Lung (tissue), 12 donors: ENCODE results near the gene PCDHA2. TPM values are rescaled to one million over a fixed set of nuclear protein-coding genes. Genes with fewer than 3 reads are reported as not detected.
"Not testable (repeated sequence)": the region's sequence is repeated elsewhere in the genome, so short reads cannot be mapped to it uniquely, and the experiment has no call there.

Source experiments
- ATAC-seq: fragments of 200-7000 bp; cut with Tn5 transposase; one replicate; pipeline ENCODE4 v1.9.1; 2020; ENCODE audit warnings: moderate number of reproducible peaks; ENCODE audit not compliant: insufficient read depth, low FRiP score
- DNase-seq, 3 donors: peaks; one replicate each; pipeline ENCODE4 v3.0.0-alpha.2; 2013 to 2017
- H3K27ac ChIP-seq, 2 donors: one replicate each; pipeline ENCODE4 v1.5.1; 2013; ENCODE audit warnings: mild to moderate bottlenecking in 2 of 2, moderate library complexity in 2 of 2, control low read depth in 1 of 2, inconsistent platforms in 1 of 2, low read depth in 1 of 2, low read length in 1 of 2
- H3K27me3 ChIP-seq, 3 donors: one replicate each; pipeline ENCODE4 v1.5.1; 2013; ENCODE audit warnings: low read length in 2 of 3; ENCODE audit not compliant: control insufficient read depth in 3 of 3, insufficient read depth in 3 of 3
- H3K36me3 ChIP-seq, 4 donors: one replicate each; pipeline ENCODE4 v1.5.1; 2013; ENCODE audit warnings: low read length in 4 of 4, mild to moderate bottlenecking in 1 of 4, moderate library complexity in 1 of 4; ENCODE audit not compliant: control insufficient read depth in 4 of 4, insufficient read depth in 4 of 4
- H3K4me1 ChIP-seq, 5 donors: one replicate each; pipeline ENCODE4 v1.5.1; 2013; ENCODE audit warnings: low read length in 5 of 5, mild to moderate bottlenecking in 2 of 5, moderate library complexity in 1 of 5; ENCODE audit not compliant: control insufficient read depth in 5 of 5, insufficient read depth in 5 of 5
- H3K4me3 ChIP-seq: one replicate; pipeline ENCODE4 v1.5.1; 2013; ENCODE audit warnings: mild to moderate bottlenecking, control low read depth, moderate library complexity
- H3K9ac ChIP-seq, 2 donors: one replicate each; pipeline ENCODE4 v1.5.1; 2013; ENCODE audit warnings: low read length in 2 of 2, control low read depth in 1 of 2; ENCODE audit not compliant: insufficient read depth in 1 of 2
- H3K9me3 ChIP-seq, 4 donors: one replicate each; pipeline ENCODE4 v1.5.1; 2013; ENCODE audit warnings: low read length in 3 of 4, mild to moderate bottlenecking in 1 of 4, moderate library complexity in 1 of 4; ENCODE audit not compliant: control insufficient read depth in 4 of 4, insufficient read depth in 3 of 4
- CTCF ChIP-seq: IDR thresholded peaks from 2 replicates; pipeline ENCODE4 v1.5.1; 2012; ENCODE audit warnings: mild to moderate bottlenecking; ENCODE audit errors: control extremely low read depth, extremely low read depth
- WGBS, 2 donors: extraction: QIAGEN DNeasy Blood & Tissue Kit; methylation state at CpG; one replicate each; pipeline ENCODE4 v1.1.7; 2013; 5-methylcytosine and 5-hydroxymethylcytosine counted together
- polyA plus RNA-seq, 2 donors: library from polyadenylated mRNA; stranded (reverse); fragments of 200-250 nt; gene quantifications; one replicate each; pipeline ENCODE4 v1.2.1, GENCODE V29; 2013
- total RNA-seq, 2 donors: library from RNA; depleted of rRNA in 1 of 2; stranded (reverse); fragments of >200 nt in 1 of 2; gene quantifications; one replicate each; pipeline ENCODE4 v1.2.1, GENCODE V29; 2014 to 2021
- donor health status: control.
- donor health status: control.
- donor health status: Bipolar disorder and iron deficiency.
- donor health status: healthy.
- donor health status: DM: yes; HTN: yes; CAD: no.

Gene PCDHA2
- total and polyA plus RNA-seq, 4 donors = 0.02 to 0.43 (median 0.15) TPM; not detected in 1

- H3K36me3 ChIP-seq = no peaks in the 10 kb centered on the region
- H3K4me1 ChIP-seq = no peaks in the 10 kb centered on the region
- peaks cover 2 to 40% (median 26%) of the 10 kb centered on the region in 4 donors for H3K9me3 ChIP-seq
- 85 to 88% methylated on average over 4 of the region's 4 CpGs for WGBS, 2 donors
- no peak for TF ChIP-seq CTCF
- ATAC-seq (no peak), DNase-seq (no peak)
- H3K27me3 ChIP-seq = no peaks in the 10 kb centered on the region
- H3K4me3 ChIP-seq = no peak overlapping the region
- no peak overlapping the region for H3K9ac ChIP-seq
- H3K27ac ChIP-seq = no peak overlapping the region
Observed at GRCh38 chr5:140767444-140767843, 27.2 kb upstream of the PCDHA2 start.

GRCh38 chr5:140780512-140780911 lies 14.1 kb upstream of the PCDHA2 start:
- Histone ChIP-seq H3K4me3 (no peak overlapping the region), H3K36me3 (no peaks in the 10 kb centered on the region), H3K27ac (no peak overlapping the region), H3K9ac (no peak overlapping the region), H3K4me1 (no peaks in the 10 kb centered on the region), H3K27me3 (no peaks in the 10 kb centered on the region), H3K9me3 (peaks cover 0 to 32% (median 25%) of the 10 kb centered on the region in 4 donors)
- no peak for TF ChIP-seq CTCF
- DNase-seq (no peak), ATAC-seq (no peak)
- WGBS, 2 donors = 83 to 90% methylated on average over 1 of the region's 1 CpG

GRCh38 chr5:140785905-140786686 lies 8.6 kb upstream of the PCDHA2 start, which contains the start of gene PCDHA1:
PCDHA1 (plus strand) TSS chr5:140786140.
- peaks cover 0 to 6% (median 0%) of the 10 kb centered on the region in 3 donors for H3K27me3 ChIP-seq
- H3K4me3 ChIP-seq = no peak within 1 kb of the TSS
- DNase-seq = no peak
- no peak within 1 kb of the TSS for H3K27ac ChIP-seq
- H3K9me3 ChIP-seq = peaks cover 0 to 42% (median 23%) of the 10 kb centered on the region in 4 donors
- 16 to 24% methylated on average over 29 of the region's 29 CpGs for WGBS, 2 donors
- H3K4me1 ChIP-seq = no peaks in the 10 kb centered on the region
- no peaks in the 10 kb centered on the region for H3K36me3 ChIP-seq
- H3K9ac ChIP-seq = no peak within 1 kb of the TSS
- no peak for ATAC-seq
- no peak for TF ChIP-seq CTCF

- not testable (repeated sequence) for DNase-seq, H3K36me3 ChIP-seq, H3K27ac ChIP-seq, H3K27me3 ChIP-seq, H3K4me1 ChIP-seq, H3K9ac ChIP-seq, H3K4me3 ChIP-seq, ATAC-seq
- peaks cover 0 to 37% (median 15%) of the 10 kb centered on the region in 4 donors for H3K9me3 ChIP-seq
- WGBS, 2 donors = 39 to 45% methylated on average over 44 of the region's 44 CpGs
Observed at GRCh38 chr5:140787422-140787821, 7.2 kb upstream of the PCDHA2 start.

GRCh38 chr5:140787849-140788504 lies 6.7 kb upstream of the PCDHA2 start:
- not testable (repeated sequence) for H3K27me3 ChIP-seq, H3K36me3 ChIP-seq

More at GRCh38 chr5:140787849-140788504, 6.7 kb upstream of the PCDHA2 start:
- peaks cover 0 to 34% (median 14%) of the 10 kb centered on the region in 4 donors for H3K9me3 ChIP-seq
- not testable (repeated sequence) for H3K27ac ChIP-seq, H3K9ac ChIP-seq, H3K4me1 ChIP-seq, DNase-seq, ATAC-seq
- WGBS, 2 donors = 37 to 41% methylated on average over 69 to 70 of the region's 70 CpGs
- peak overlapping the region; percentile 4 for H3K4me3 ChIP-seq
